ENCODE measurements around the gene BIRC6. TPM values are rescaled to one million over a fixed set of nuclear protein-coding genes. Genes with fewer than 3 reads are reported as not detected.
"Not testable (repeated sequence)": the region's sequence is repeated elsewhere in the genome, so short reads cannot be mapped to it uniquely, and the experiment has no call there.

The BIRC6 gene
- total and polyA plus RNA-seq, 2 of the 4 experiments (the other 2 are of a cell fraction) = 26.5 to 316 TPM

- H3K4ac ChIP-seq (ENCODE audit: low read depth, low read length); H3K14ac ChIP-seq (replicated peaks; ENCODE audit: low read depth, low read length); H3K23ac ChIP-seq (ENCODE audit: low read depth, low read length); H3K9ac ChIP-seq (ENCODE audit: low read depth, low read length); H3K27ac ChIP-seq (ENCODE audit: insufficient read depth, low read length); H3K36me3 ChIP-seq (ENCODE audit: control insufficient read depth, insufficient read depth, low read length); H3K4me1 ChIP-seq (ENCODE audit: control insufficient read depth, insufficient read depth, low read length); H3K9me1 ChIP-seq (ENCODE audit: insufficient read depth, low read length); H3K18ac ChIP-seq (ENCODE audit: low read depth, low read length); H3K56ac ChIP-seq (ENCODE audit: extremely low read depth, insufficient read depth, low read length); BruUV-seq (replicated peaks); H4K91ac ChIP-seq (ENCODE audit: insufficient read depth, low read depth, low read length); H4K5ac ChIP-seq (ENCODE audit: low read depth, low read length); CTCF ChIA-PET; H3K4me3 ChIP-seq (ENCODE audit: insufficient read depth, low read depth, low read length); H4K8ac ChIP-seq (ENCODE audit: low read depth in 2 of 2, low read length in 2 of 2); H3K79me1 ChIP-seq (ENCODE audit: low read depth in 1 of 2, low read length in 2 of 2); H3K4me2 ChIP-seq (ENCODE audit: low read depth, low read length); H2AK5ac ChIP-seq (ENCODE audit: low read depth, low read length); H4K20me1 ChIP-seq (ENCODE audit: insufficient read depth, low read length); H2AFZ ChIP-seq (replicated peaks; ENCODE audit: low read length, poor library complexity); dilution Hi-C loops (cut with HindIII; ENCODE audit: low sequenced_read_pairs, unreplicated experiment); H2BK20ac ChIP-seq (ENCODE audit: low read depth, low read length); H2BK15ac ChIP-seq (ENCODE audit: low read depth, low read length); H2BK5ac ChIP-seq (ENCODE audit: low read depth, low read length, poor library complexity, severe bottlenecking); POLR2A ChIA-PET (ENCODE audit: unreplicated experiment); H2AK9ac ChIP-seq (replicated peaks; ENCODE audit: low read depth, low read length, poor library complexity); in situ Hi-C loops (cut with MboI; ENCODE audit: low sequenced_read_pairs); H2BK120ac ChIP-seq (ENCODE audit: low read depth, low read length); H3K9me3 ChIP-seq (ENCODE audit: control insufficient read depth, insufficient read depth, low read length); intact Hi-C loops (cut with micrococcal nuclease); ATAC-seq (ENCODE audit: low read depth); H3K27me3 ChIP-seq (ENCODE audit: control insufficient read depth, insufficient read depth, low read length); DNase-seq: not testable (repeated sequence)
- WGBS, 2 experiments (ENCODE audit: extremely low coverage in 2 of 2, insufficient read length in 1 of 2) = no CpG with 5 or more reads among the region's 1 CpG
Observed at GRCh38 chr2:32328679-32329078, 28.1 kb upstream of the BIRC6 start.

- H3K9me1 ChIP-seq (ENCODE audit: insufficient read depth, low read length); H3K9me3 ChIP-seq (ENCODE audit: control insufficient read depth, insufficient read depth, low read length); H3K14ac ChIP-seq (replicated peaks; ENCODE audit: low read depth, low read length); H3K56ac ChIP-seq (ENCODE audit: extremely low read depth, insufficient read depth, low read length); H3K4me3 ChIP-seq (ENCODE audit: insufficient read depth, low read depth, low read length); H3K79me1 ChIP-seq (ENCODE audit: low read depth in 1 of 2, low read length in 2 of 2); H2AFZ ChIP-seq (replicated peaks; ENCODE audit: low read length, poor library complexity); in situ Hi-C loops (cut with MboI; ENCODE audit: low sequenced_read_pairs); H3K27me3 ChIP-seq (ENCODE audit: control insufficient read depth, insufficient read depth, low read length); H2AK9ac ChIP-seq (replicated peaks; ENCODE audit: low read depth, low read length, poor library complexity); DNase-seq; H4K8ac ChIP-seq (ENCODE audit: low read depth in 2 of 2, low read length in 2 of 2); H2BK5ac ChIP-seq (ENCODE audit: low read depth, low read length, poor library complexity, severe bottlenecking); H4K91ac ChIP-seq (ENCODE audit: insufficient read depth, low read depth, low read length); H2BK20ac ChIP-seq (ENCODE audit: low read depth, low read length); H4K20me1 ChIP-seq (ENCODE audit: insufficient read depth, low read length); H3K4ac ChIP-seq (ENCODE audit: low read depth, low read length); POLR2A ChIA-PET (ENCODE audit: unreplicated experiment); H3K9ac ChIP-seq (ENCODE audit: low read depth, low read length); H4K5ac ChIP-seq (ENCODE audit: low read depth, low read length); H3K36me3 ChIP-seq (ENCODE audit: control insufficient read depth, insufficient read depth, low read length); H3K4me1 ChIP-seq (ENCODE audit: control insufficient read depth, insufficient read depth, low read length); dilution Hi-C loops (cut with HindIII; ENCODE audit: low sequenced_read_pairs, unreplicated experiment); H2BK15ac ChIP-seq (ENCODE audit: low read depth, low read length); BruUV-seq (replicated peaks); H3K4me2 ChIP-seq (ENCODE audit: low read depth, low read length); H3K23ac ChIP-seq (ENCODE audit: low read depth, low read length); H3K18ac ChIP-seq (ENCODE audit: low read depth, low read length); intact Hi-C loops (cut with micrococcal nuclease); H2BK120ac ChIP-seq (ENCODE audit: low read depth, low read length); H3K27ac ChIP-seq (ENCODE audit: insufficient read depth, low read length); H2AK5ac ChIP-seq (ENCODE audit: low read depth, low read length); ATAC-seq (ENCODE audit: low read depth): not testable (repeated sequence)
- 96% methylated on average over 4 of the region's 14 CpGs; no CpG with 5 or more reads in 1 of the 2 experiments for WGBS, 2 experiments (ENCODE audit: extremely low coverage in 2 of 2, insufficient read length in 1 of 2)
- CTCF ChIA-PET = interaction anchor here (0.6 kb wide), 1 partner anchor 365 kb away, joined by 3 read pairs; no protein-coding TSS in a partner anchor
Observed at GRCh38 chr2:32329180-32329980, 27.4 kb upstream of the BIRC6 start.
